ENCODE data around the gene UBD. TPM values are rescaled to one million over a fixed set of nuclear protein-coding genes. Genes with fewer than 3 reads are reported as not detected.

The UBD gene
- total and polyA plus RNA-seq, 10 of the 15 experiments (the other 5 are each of a cell fraction or from before 2014, with no cell fraction given) = 23.4 to 101 (median 35.7) TPM

GRCh38 chr6:29552512-29553051 is 7.0 kb downstream of the UBD start (continued):
- TF ChIP-seq ZBTB4 (CRISPR knock-in tag; IDR thresholded peaks at IDR 0.05) (no peak), CREM (IDR thresholded peaks at IDR 0.05; ENCODE audit: low read depth) (peak; percentile 78), SMAD1 (IDR thresholded peaks at IDR 0.05; ENCODE audit: low read depth, partially characterized antibody) (no peak), NFIC (IDR thresholded peaks at IDR 0.05; ENCODE audit: low read depth, low read length) (no peak), BHLHE40 (IDR thresholded peaks at IDR 0.05; ENCODE audit: borderline replicate concordance in 1 of 2, low read depth in 2 of 2, low read length in 1 of 2) (0 out of 4 replicates have a peak, but pooled peaks of 1 of the 2 experiments have one; percentile 40), SRF (IDR thresholded peaks at IDR 0.05; ENCODE audit: low read depth in 2 of 2, low read length in 2 of 2) (peak in 1 of 2 experiments; percentile 80; a peak in 1 of 4 replicates)

GRCh38 chr6:29547573-29547972 is 12.0 kb downstream of the UBD start:
- in situ Hi-C loops (cut with MboI) (no loop called here), intact Hi-C loops (cut with micrococcal nuclease; ENCODE audit: unreplicated experiment) (no loop called here)
- Histone ChIP-seq H3K27ac (ENCODE audit: control insufficient read depth, insufficient read depth) (no peak overlapping the region), H3K79me2 (ENCODE audit: control insufficient read depth, insufficient read depth, low read length) (no peaks in the 10 kb centered on the region), H2AFZ (ENCODE audit: control insufficient read depth, low read depth, low read length) (no peak overlapping the region), H3K9me3 (replicated peaks; ENCODE audit: control insufficient read depth, insufficient read depth, low read length) (no peaks in the 10 kb centered on the region), H3K4me2 (ENCODE audit: control insufficient read depth, insufficient read depth) (no peak overlapping the region), H3K4me1 (ENCODE audit: control insufficient read depth, insufficient read depth, low read length) (no peaks in the 10 kb centered on the region), H3K4me3 (no peak overlapping the region), H3K36me3 (ENCODE audit: control insufficient read depth in 2 of 2, insufficient read depth in 2 of 2, low read length in 1 of 2) (no peaks in the 10 kb centered on the region), H3K27me3 (replicated peaks in 1 of 2; ENCODE audit: control insufficient read depth in 2 of 2, insufficient read depth in 2 of 2, low read length in 1 of 2) (no peaks in the 10 kb centered on the region; a peak in 1 of 4 replicates), H3K9ac (ENCODE audit: control insufficient read depth, insufficient read depth, low read length) (no peak overlapping the region), H4K20me1 (ENCODE audit: control insufficient read depth, insufficient read depth) (no peaks in the 10 kb centered on the region)
- ATAC-seq (no peak), FAIRE-seq (no peak), DNase-seq (ENCODE audit: low read depth, low spot score) (no peak)
- ChIA-PET RAD21 (ENCODE audit: unreplicated experiment) (no interaction called here), SMC1A (ENCODE audit: uncharacterized antibody, unreplicated experiment) (interaction anchor here (0.7 kb wide), 1 partner anchor 27 kb away, joined by 3 read pairs; no protein-coding TSS in a partner anchor), CTCF (interaction anchor here (1.2 kb wide), 1 partner anchor 13 kb away, joined by 3 read pairs; no protein-coding TSS in a partner anchor), POLR2A (interaction anchor here (1.1 kb wide), 1 partner anchor 103 kb away, joined by 3 read pairs; no protein-coding TSS in a partner anchor)
- TF ChIP-seq CTCF (IDR thresholded peaks at IDR 0.05 in 2 of 3, conservative IDR thresholded peaks at IDR 0.05 in 1 of 3; ENCODE audit: control insufficient read depth in 2 of 3, extremely low read depth in 1 of 3, insufficient read depth in 1 of 3, low read depth in 3 of 3, low read length in 3 of 3) = no peak
- BruUV-seq (replicated peaks) = no TSS peak
- 3% methylated on average over 3 of the region's 3 CpGs for WGBS (ENCODE audit: insufficient coverage, insufficient replicate concordance, low lambda C conversion rate, missing lambda C conversion rate)

Data from GM12878 (cell line).